Kidney (tissue), 14 donors: ENCODE data around the gene KLHL30. TPM values are rescaled to one million over a fixed set of nuclear protein-coding genes. Genes with fewer than 3 reads are reported as not detected.

ENCODE experiments used
- DNase-seq, 5 donors: peaks; one replicate each; pipeline ENCODE4 v3.0.0-alpha.2; 2013 to 2020
- FAIRE-seq: peaks from 2 replicates; lab custom pipeline; 2012; peaks lifted over from hg19 to GRCh38; lab: Jason Lieb, UNC
- H3K27ac ChIP-seq, 2 donors: one replicate each; pipeline ENCODE4 v1.7.0; 2013; ENCODE audit warnings: low read depth in 2 of 2, low read length in 2 of 2, inconsistent platforms in 1 of 2
- H3K27me3 ChIP-seq: one replicate; pipeline ENCODE4 v1.7.1; 2013; ENCODE audit warnings: low read length, inconsistent platforms; ENCODE audit not compliant: control insufficient read depth, insufficient read depth
- H3K36me3 ChIP-seq, 3 donors: one replicate each; pipeline versions ENCODE4 v1.7.0 to v1.7.1; 2013; ENCODE audit warnings: low read length in 3 of 3, control low read depth in 1 of 3, inconsistent platforms in 1 of 3; ENCODE audit not compliant: insufficient read depth in 3 of 3, control insufficient read depth in 2 of 3
- H3K4me1 ChIP-seq, 3 donors: one replicate each; pipeline versions ENCODE4 v1.7.0 to v1.7.1; 2013; ENCODE audit warnings: low read length in 3 of 3, inconsistent platforms in 1 of 3, low read depth in 1 of 3; ENCODE audit not compliant: control insufficient read depth in 2 of 3, insufficient read depth in 2 of 3
- H3K4me3 ChIP-seq, 3 donors: one replicate each; pipeline versions ENCODE4 v1.7.0 to v1.8.1; 2013; ENCODE audit warnings: low read length in 3 of 3, control low read depth in 1 of 3, inconsistent platforms in 1 of 3
- H3K9ac ChIP-seq, 3 donors: one replicate each; pipeline versions ENCODE4 v1.7.0 to v1.7.1; 2013; ENCODE audit warnings: low read length in 3 of 3, control low read depth in 1 of 3, inconsistent platforms in 1 of 3
- H3K9me3 ChIP-seq, 3 donors: one replicate each; pipeline versions ENCODE4 v1.7.0 to v1.7.1; 2013; ENCODE audit warnings: low read length in 3 of 3, control low read depth in 1 of 3, inconsistent platforms in 1 of 3; ENCODE audit not compliant: control insufficient read depth in 2 of 3, insufficient read depth in 1 of 3
- CTCF ChIP-seq: IDR thresholded peaks from 3 replicates; pipeline ENCODE4 v1.5.1; 2012; ENCODE audit warnings: mild to moderate bottlenecking, moderate library complexity, borderline replicate concordance; ENCODE audit not compliant: insufficient read depth; ENCODE audit errors: extremely low read depth
- intact Hi-C: fragments of 100-400 bp; cut with DNase I; formaldehyde crosslinking; loops from one replicate; pipeline ENCODE4 v1.11.1; 2022
- polyA plus RNA-seq: library from polyadenylated mRNA; stranded (reverse); fragments of 350-450 nt; fragmentation: Illumina TruSeq; extraction: RNeasy Lipid Tissue Mini Kit (QIAGEN cat#74804); gene quantifications from one replicate; pipeline ENCODE4 v1.2.3, GENCODE V29; 2014; ENCODE audit warnings: low read depth, low replicate concordance; ENCODE audit not compliant: insufficient read depth
- total RNA-seq: library from RNA; stranded (reverse); fragmentation: NEBNext Ultra II Directional; extraction: Animal tissue kit (Norgen Biotek cat#: 25700); gene quantifications from one replicate; pipeline ENCODE4 v1.2.1, GENCODE V29; 2021
- donor health status: control.
- donor health status: control.
- donor health status: control.
- donor health status: control.
- donor health status: control.
- donor health status: DM: yes; HTN: yes; CAD: no.
- donor health status: Normal renal cell carcinoma (clear cell type).

KLHL30 gene
- total and polyA plus RNA-seq, 2 donors from 2014 or later, result 0.24 to 5.7 TPM

- Histone ChIP-seq H3K27ac (no peak overlapping the region), H3K4me1 (no peaks in the 10 kb centered on the region), H3K9ac (no peak overlapping the region), H3K9me3 (no peaks in the 10 kb centered on the region), H3K4me3 (no peak overlapping the region), H3K27me3 (no peaks in the 10 kb centered on the region), H3K36me3 (peaks cover 0 to 2% (median 0%) of the 10 kb centered on the region in 3 donors)
- TF ChIP-seq CTCF, result no peak
- intact Hi-C loops, result no loop called here
- peak in 3 of 5 donors; percentile 54 to 66 (median 66) for DNase-seq
- FAIRE-seq, result no peak
Observed at GRCh38 chr2:238097988-238098871, 40.2 kb upstream of the KLHL30 start.

- H3K4me3 ChIP-seq, result no peak overlapping the region
- DNase-seq, result peak in 2 of 5 donors; percentile 58 to 66
- intact Hi-C loops, result no loop called here
- H3K9me3 ChIP-seq, result no peaks in the 10 kb centered on the region
- H3K4me1 ChIP-seq, result no peaks in the 10 kb centered on the region
- peaks cover 0 to 2% (median 0%) of the 10 kb centered on the region in 3 donors for H3K36me3 ChIP-seq
- no peak for FAIRE-seq
- no peak overlapping the region for H3K27ac ChIP-seq
- TF ChIP-seq CTCF, result no peak
- no peak overlapping the region for H3K9ac ChIP-seq
- no peaks in the 10 kb centered on the region for H3K27me3 ChIP-seq
Observed at GRCh38 chr2:238098901-238099713, 39.4 kb upstream of the KLHL30 start.

- Histone ChIP-seq H3K4me3 (no peak overlapping the region), H3K4me1 (no peaks in the 10 kb centered on the region), H3K27me3 (no peaks in the 10 kb centered on the region), H3K9ac (no peak overlapping the region), H3K9me3 (no peaks in the 10 kb centered on the region), H3K36me3 (peaks cover 0 to 2% (median 0%) of the 10 kb centered on the region in 3 donors), H3K27ac (no peak overlapping the region)
- FAIRE-seq (no peak), DNase-seq (peak in 1 of 5 donors; percentile 46)
- intact Hi-C loops, result no loop called here
- TF ChIP-seq CTCF, result no peak
Observed at GRCh38 chr2:238099714-238100048, 38.8 kb upstream of the KLHL30 start.
